GM21526 (cell line): Measurements from ENCODE around the gene RELCH.
A peak's percentile ranks its signal among the peaks of the same experiment; 100 is the strongest.

Source experiments
- ATAC-seq: cut with Tn5 transposase; IDR thresholded peaks from one replicate; pipeline ENCODE4 v1.9.1; 2021; ENCODE audit warnings: moderate library complexity; ENCODE audit not compliant: unreplicated experiment, low FRiP score

The RELCH gene

DNA sequence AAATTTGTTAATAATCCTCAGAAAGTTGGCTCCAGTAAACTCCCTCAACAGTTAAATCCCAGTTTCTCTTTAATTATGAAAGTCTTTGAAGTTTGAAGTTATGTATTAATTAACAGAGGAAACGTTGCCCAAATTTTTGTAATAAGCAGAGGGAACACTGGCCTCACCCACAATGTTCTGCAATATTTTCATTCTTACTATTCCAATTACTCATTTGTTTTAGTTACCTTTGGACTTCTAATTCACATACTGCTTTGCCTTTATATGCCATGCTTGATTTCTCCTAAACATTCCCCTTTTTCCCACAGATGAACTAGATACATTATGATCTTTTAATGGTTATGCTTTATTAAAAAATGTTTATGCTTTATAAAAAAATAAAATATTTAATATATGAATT lies 61.3 kb downstream of the RELCH start:
- no peak for ATAC-seq

DNA sequence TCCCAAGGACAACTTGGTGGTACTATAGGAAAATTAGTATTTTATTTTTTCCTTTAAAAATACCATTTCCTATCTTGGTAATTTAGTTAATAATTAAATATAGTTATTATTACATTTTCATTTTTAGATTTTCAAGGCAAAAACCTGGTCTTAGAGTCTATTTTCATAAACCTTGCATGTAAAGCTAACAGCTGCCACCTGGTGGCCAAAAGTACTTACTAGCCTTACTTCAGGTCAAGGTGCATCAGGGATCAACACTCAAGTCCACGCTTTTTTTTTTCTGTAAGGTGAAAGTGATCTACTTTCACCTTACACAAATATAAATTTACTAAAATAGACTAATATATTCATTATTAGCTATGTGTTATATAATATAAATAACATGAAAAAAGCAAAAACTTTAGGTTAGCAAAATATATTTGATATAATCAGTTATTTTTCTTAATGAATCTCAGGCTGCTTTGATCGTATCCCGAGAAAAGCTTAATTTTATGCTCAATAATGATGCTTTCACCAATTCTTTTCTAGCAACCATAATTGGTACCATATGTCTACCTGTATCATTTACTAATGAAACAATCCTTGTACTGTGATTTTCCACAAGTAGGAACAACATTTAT lies 62.5 kb downstream of the RELCH start:
- peak; percentile 79 for ATAC-seq

DNA sequence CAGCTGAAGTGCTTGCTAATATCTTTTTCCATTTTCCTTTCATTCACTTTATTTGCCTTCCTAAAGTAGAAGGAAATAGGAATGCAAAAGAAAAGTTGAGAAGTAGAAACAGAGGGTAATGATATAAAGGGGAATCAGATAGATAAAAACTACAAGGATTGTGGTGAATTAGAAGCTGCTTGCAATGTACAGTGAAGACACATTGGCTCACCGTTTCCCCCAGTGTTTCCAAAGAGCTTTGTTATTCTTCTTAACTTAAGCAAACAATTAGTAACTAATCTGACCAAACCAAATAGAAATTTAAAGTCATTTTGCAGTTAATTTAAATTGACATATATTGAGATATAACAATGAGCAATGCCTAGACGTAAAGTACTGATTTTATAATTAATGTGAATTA lies 63.4 kb downstream of the RELCH start:
- ATAC-seq: no peak

DNA sequence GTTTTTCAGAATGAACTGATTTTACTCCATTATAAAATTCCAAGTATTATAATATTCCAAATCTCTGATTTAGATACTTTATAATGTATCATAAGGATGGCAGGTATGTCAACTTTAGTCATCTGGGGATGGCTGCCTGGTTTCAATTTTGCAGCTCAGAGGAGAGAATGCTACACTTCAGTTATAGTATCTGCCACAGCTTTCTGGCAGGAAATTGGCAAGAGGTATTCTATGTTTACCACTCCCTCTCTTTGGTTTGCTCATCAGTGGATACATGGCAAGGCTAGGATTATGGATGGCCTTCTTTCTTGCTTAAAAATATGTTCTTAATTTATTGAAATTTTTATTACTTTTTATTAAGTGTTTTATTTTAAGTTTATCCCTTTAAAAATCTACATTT lies 71.0 kb downstream of the RELCH start:
- no peak for ATAC-seq

DNA sequence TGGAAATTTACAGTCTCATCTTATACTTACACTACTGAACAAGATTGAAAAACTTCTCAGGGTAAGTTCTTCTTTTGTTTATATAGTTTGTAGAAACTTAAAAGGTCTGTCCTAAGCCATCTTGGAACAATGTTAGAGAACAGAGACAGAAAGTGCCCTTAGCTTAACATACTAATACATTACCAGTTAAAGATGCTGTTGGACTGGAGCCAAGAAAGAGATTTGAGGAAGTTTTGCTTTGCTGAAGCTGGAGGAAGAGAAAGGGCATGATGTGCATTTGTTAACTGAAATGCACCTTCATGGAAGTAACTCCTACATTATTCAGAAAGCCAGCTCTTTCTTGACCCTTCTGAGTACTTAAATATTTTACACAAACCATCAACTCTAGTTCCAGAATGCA lies 71.6 kb downstream of the RELCH start:
- ATAC-seq: no peak

DNA sequence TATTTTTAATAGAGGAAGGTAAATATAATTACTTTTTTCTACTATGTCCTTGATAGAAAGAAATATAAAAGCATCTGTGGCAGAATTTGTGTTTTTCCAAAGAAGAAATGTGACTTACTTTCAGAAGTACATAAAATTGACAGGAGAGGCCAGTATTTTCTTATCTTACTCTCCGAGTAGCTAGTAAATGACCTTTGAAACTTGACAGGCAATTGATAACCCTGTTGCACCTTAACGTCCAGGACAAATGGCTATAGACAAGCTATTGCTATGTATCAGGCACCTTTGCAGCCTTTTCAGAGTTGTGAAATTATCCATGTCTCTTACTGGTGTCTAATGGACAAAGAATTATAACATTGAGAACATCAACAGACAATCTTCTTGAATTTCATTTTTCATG lies 75.0 kb downstream of the RELCH start:
- ATAC-seq: no peak

DNA sequence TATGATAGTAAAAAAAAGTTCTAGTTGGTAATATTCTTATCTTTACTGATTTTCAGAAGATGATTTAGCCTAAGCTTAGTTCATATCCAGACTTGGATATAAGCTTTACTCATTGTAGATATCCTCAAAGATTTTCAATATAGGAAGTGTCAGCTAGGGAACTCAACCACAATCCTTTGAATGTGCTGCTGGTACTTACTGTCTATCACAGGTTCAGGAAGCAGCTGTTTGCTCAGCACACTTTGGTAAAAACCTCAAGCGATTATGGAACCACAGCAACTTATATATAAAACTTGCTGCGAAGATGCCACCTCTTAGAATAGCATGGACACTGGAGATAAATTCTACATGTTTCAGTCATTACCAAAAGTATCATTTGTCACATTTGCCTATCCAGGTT lies 77.9 kb downstream of the RELCH start:
- ATAC-seq: no peak

DNA sequence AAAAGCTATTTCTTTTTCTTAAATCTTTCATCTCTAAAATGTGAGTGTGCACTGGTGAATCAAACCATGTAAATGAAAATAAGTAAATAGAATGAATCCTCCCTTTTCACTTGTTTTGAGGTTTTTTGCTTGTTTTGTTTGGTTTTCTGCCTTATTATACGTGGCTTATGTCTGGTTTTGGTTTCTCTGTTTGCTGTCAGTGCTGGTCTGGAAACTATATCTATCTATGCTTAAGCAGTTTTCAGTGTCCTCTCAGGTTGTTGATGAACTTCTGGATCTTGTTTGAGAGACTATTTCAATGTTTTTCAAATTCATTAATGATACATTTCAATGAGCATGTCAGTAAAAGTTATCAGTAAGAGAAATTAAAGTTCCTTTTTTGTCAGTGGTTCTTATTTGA lies 90.0 kb downstream of the RELCH start:
- ATAC-seq: no peak

DNA sequence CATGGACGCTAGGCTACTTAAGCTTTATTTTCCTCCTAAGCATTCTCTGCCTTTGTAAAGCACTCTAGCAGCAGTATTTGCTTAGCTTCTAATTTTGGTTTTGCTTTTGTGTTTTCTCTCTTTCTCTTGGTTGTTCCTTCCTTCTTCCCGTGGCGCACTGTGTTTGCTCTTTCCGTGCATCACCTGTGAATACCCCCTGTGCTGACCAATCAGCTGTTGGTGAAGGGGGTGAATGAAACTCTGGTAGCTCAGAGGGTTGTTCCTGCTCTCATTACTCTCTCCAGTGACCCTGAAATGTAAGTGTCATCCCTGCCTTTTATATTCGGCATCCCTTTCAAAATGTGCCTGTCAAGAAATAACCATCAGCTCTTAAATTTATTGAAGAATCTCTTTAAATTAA lies 92.5 kb downstream of the RELCH start:
- no peak for ATAC-seq

DNA sequence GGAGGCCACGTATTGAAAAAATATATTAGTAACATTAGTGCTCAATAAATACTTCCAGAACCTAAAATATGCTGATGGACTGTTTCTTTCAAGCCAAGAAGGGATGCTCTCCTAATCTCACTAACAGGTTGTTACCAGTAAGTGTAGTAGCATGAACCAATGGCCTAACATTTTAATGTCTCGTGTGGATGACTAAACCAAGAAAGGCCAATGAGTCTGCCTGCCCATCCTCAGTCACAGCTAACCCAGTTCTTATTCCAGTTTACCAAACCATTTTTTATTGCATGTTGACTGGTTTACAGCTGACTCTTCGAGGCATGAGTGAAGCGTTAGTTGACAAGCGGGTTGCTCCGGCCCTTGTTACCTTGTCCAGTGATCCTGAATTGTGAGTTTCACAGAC lies 93.0 kb downstream of the RELCH start:
- ATAC-seq: no peak

DNA sequence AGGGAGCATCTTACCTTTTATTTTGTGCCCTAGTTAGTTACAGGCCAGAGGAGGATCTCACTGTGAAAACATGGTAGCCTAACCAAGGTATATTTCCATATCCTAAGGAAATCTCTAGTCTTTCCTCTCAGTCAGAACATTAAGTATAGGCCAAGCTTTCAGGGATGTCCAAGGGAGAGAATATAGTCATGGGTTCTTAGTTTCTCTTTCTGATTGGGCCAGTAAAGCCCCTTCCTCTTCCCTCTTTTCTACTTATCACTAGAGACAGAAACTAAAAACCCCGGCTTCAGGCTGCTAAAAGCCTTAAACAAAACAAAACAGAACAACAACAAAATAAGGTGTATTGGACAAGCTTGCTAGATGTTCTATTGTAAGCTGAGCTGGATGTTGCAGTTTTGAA lies 93.7 kb downstream of the RELCH start:
- ATAC-seq: no peak

DNA sequence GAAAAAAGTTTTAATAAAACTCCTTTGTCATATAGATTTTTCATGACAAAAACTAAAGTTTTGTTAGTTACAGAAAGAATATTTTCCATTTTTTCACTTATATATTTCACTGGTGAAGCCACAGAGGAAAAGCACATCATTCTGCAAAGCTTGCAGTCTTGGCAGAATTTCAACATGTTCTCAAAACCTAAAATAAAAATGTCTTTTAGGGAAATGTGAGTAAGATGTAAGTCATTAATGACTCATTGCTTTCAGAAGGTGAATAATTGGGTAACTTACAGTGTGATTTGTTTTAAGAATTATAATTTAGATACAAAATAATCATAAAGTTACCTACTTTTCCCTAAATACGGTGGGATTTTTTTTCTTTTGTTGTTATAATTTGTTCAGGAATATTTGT lies 94.6 kb downstream of the RELCH start:
- no peak for ATAC-seq

DNA sequence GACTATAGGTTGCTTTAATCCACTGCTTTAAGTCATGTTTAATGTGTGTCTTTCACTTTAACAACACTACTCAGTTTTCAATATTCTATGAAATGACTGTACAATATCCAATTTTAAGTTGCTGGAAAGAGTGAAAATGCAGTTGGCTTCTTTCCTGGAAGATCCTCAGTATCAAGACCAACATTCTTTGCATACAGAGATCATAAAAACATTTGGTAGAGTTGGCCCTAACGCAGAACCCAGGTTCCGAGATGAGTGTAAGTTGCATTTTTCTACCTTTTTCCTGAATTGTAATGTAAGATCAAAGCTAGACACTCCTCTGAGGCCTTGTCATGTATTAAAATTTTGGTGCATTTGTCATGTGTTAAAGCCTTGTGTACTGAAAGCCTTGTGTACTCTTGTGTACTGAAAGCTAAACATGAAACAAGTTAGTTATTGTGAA lies 95.2 kb downstream of the RELCH start:
- ATAC-seq: no peak

DNA sequence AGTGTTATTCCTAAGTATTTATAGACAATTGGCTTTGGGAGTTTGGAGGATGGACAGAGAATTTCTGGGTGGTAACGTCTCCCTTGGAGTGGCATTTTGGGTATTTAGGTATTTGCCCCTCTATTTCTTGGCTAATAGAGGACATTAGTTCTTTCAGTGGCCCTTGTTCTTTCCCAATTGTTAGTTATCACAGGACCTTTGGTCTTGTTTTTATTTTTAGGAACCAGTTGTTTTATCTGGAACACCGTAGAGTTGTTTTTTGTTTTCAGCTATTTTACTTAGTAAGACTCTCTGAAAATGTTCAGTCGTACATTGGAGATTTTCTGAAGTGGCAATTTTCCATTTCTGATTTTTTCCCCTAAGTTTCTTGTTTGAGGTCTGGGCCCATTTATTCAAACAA lies 97.6 kb downstream of the RELCH start:
- no peak for ATAC-seq

DNA sequence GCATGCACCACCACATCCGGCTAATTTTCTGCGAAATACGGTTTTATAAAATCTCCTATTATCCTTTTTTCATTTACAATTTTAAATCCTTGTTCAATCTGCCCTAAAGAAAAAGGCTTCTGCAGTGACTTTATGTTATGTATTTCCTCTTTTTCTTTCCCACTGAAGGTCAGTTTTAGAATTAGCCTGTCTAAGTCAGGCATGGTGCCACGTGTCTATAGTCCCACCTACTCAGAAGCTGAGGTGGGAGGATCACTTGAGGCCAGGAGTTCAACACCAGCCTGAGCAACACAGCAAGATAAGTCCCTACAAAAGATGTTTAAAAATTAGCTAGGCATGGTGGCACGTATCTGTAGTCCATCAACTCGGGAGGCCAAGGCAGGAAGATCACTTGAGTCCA lies 98.2 kb downstream of the RELCH start:
- ATAC-seq: no peak

DNA sequence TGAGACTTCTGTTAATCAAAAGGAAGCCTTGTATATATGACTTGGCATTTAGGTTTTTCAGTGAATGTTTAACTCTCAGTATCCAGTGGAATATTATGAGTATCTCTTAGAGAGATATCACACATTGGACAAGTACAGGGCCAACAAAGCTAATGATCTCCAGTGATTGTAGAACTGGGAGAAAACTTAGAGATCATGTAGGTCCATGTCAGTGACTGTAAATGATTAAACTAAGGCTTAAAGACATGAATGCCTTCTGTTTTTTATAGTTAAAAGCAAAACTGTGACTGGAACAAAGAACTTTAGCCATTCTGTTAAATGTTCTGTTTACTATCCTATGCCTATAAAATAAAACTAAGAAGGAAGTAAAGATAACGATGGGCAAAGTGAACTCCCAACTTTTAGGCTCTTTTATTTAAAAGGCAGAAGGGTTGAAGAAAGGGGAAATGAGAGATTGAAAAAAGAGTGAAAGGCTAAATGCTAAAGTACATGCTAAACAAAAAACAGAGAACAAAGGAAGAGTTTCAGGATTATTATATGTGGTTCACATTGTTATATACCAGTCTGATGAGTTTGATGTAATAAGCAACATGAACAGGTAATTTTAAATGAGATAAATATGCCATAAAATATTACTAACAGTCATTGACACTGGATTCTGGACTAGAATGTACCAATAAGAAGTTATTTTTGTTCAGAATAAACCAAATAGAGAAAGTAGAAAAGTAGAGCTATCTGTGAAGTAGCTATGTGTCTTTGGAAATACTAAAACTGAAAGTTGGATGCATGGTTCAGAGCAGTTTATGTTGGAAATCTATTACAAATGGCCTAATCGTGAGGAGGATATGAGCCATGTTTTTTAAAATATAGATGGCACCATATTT lies 101.0 kb downstream of the RELCH start:
- peak; percentile 35 for ATAC-seq

DNA sequence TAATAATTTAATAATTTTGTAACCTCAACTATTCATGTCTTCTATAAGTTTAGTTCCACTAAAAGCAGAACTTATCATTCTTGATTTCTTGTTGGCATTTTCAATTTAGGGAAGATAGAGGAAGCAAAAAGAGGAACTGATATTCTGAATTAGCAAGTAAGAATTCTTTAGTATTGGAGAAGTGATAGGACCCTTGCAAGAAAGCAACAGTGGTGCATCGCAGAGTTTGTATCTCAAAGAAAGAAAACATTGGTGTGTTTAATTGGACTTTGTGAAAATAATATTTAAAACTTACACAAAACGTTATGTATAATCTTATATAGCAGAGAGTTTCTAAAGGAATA lies 101.6 kb downstream of the RELCH start:
- peak; percentile 68 for ATAC-seq

DNA sequence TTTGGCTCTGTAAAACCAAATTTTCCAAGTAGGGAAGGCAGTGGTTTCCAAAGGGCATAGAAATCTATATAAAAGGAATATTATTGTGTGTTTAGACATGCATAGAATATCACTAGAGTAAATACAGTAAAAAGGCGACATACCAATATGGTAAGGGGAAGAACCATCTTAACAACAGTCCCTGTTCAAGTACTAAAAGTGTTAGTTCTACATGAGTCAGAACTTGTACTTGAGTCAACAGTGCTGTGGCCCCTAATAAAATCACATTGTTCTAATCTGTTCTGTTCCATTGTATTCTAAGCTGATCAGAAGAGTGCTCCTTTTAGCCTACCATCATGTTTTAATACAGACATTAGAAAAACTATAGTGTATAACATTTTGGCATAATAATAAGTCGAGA lies 102.0 kb downstream of the RELCH start:
- no peak for ATAC-seq

DNA sequence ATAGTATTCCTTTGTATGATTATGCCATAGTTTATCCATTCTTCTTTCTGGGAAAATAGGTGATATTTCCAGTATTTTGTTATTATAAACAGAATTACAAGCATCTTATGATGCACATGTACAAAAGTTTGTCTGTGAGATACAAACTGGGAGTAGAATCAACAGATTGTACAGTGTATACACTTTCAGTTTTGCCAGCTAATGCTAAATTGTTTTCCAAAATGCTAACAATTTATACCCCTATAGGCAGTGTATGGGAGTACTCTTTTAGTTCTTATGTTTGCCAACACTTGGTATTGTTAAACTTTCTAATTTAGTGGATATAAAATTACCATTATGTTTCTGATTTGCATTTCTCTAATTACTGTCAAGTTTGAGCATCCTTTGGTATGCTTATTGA lies 107.0 kb downstream of the RELCH start:
- no peak for ATAC-seq

DNA sequence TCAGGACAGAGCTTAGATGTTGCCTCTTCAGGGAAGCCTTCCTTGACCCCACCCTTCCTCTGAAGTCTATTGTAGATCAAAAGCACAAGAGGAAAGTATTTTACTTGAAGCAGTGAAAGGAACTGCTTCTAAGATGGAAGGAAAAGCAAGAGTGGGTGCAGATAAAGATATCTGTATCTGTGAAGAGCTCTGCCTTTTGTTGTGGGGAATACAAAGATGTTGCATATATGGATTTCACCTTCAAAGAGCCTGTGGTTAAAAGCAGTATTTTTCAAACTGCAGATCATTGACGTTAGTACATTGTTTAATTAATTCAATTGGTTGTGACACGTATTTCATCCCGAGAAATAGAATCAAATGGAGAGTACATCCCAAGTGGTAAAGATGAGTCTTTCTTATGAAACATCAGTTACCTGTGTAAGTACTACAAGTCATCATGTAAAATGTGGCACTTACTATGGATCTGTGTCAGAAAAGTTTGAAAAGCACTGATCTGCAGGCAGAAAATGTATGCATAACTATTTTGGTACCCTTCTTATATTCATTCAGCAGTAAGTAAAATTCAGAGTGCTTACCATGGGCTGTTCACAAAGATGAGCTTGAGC lies 113.4 kb downstream of the RELCH start:
- ATAC-seq: no peak

DNA sequence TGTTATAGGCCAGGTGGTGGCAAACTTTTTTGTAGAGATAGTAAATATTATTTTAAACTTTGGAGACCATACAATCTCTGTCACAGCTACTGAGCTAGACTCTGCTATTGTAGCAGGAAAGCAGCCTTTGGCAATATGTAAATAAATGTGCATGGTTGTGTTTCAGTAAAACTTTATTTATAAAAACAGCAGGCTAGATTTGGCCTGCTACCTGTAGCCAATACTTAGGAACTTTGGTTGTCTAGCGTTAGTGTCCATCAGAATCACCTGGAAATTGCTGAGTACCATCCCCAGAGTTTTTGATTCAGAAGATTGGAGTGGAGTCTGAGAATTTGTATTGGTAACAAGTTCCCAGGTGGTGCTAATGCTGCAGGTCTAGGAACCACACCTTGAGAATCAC lies 114.3 kb downstream of the RELCH start:
- ATAC-seq: no peak

DNA sequence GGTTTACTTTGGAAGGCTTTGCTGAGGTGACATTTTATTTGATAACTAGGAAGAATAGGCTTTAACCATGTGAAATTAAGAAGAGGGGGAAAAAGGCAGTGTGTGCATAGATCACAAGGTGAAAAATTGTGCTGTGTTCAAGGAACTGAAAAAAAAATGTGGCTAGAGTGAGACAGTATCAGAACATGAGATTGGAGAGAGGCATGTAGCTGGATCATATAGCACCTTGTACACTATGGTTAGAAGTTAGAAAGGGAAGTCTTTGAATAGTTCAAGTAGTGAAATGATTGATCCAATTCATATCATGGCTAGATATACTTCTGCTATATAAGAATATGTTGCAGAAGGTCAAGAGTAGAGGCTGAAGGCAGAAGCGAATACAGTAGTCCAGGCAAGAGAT lies 125.8 kb downstream of the RELCH start:
- ATAC-seq: no peak
